ENCODE results near the gene CRELD2. TPM values are rescaled to one million over a fixed set of nuclear protein-coding genes. Genes with fewer than 3 reads are reported as not detected.

The CRELD2 gene
- total and polyA plus RNA-seq, 2 of the 13 experiments (the other 11 are each of a cell fraction or from before 2014, with no cell fraction given) = 17.2 to 44.7 TPM

GRCh38 chr22:49961601-49962011 lies 43.2 kb downstream of the CRELD2 start (continued):
- TF ChIP-seq POGZ (CRISPR knock-in tag; IDR thresholded peaks at IDR 0.05) (no peak), PRDM15 (CRISPR knock-in tag; IDR thresholded peaks at IDR 0.05) (no peak), TBX3 (IDR thresholded peaks at IDR 0.05; ENCODE audit: borderline replicate concordance) (no peak), ZNF160 (CRISPR knock-in tag; IDR thresholded peaks at IDR 0.05) (0 out of 2 replicates have a peak, but pooled peaks have one; percentile 59), ZSCAN29 (CRISPR knock-in tag; conservative IDR thresholded peaks at IDR 0.05) (no peak; the same call in 1 of the 2 replicates), ZNF432 (CRISPR knock-in tag; IDR thresholded peaks at IDR 0.05; ENCODE audit: borderline replicate concordance) (no peak), PRDM10 (CRISPR knock-in tag; IDR thresholded peaks at IDR 0.05; ENCODE audit: low read depth) (no peak), TEAD3 (CRISPR knock-in tag; optimal IDR thresholded peaks at IDR 0.05; ENCODE audit: borderline replicate concordance) (no peak), HIC2 (CRISPR knock-in tag; IDR thresholded peaks at IDR 0.05; ENCODE audit: low read depth) (no peak), ZNF83 (CRISPR knock-in tag; IDR thresholded peaks at IDR 0.05; ENCODE audit: borderline replicate concordance) (no peak), HES4 (CRISPR knock-in tag; IDR thresholded peaks at IDR 0.05; ENCODE audit: borderline replicate concordance) (no peak), ZNF468 (CRISPR knock-in tag; IDR thresholded peaks at IDR 0.05) (no peak), ZNF639 (CRISPR knock-in tag; conservative IDR thresholded peaks at IDR 0.05) (no peak; the same call in 1 of the 2 replicates), SIX1 (CRISPR knock-in tag; IDR thresholded peaks at IDR 0.05; ENCODE audit: borderline replicate concordance) (no peak), ZNF143 (CRISPR knock-in tag; IDR thresholded peaks at IDR 0.05) (no peak), ZNF274 (CRISPR knock-in tag; IDR thresholded peaks at IDR 0.05) (no peak), ZNF460 (CRISPR knock-in tag; IDR thresholded peaks at IDR 0.05; ENCODE audit: borderline replicate concordance) (no peak), ZNF24 (IDR thresholded peaks at IDR 0.05) (no peak), ATAD3A (CRISPR knock-in tag; IDR thresholded peaks at IDR 0.05) (no peak), ZFY (CRISPR knock-in tag; IDR thresholded peaks at IDR 0.05) (peak; percentile 24; the same call in 1 of the 2 replicates), EEA1 (CRISPR knock-in tag; IDR thresholded peaks at IDR 0.05; ENCODE audit: borderline replicate concordance) (no peak)

All from HepG2 (cell line).